Measurements from ENCODE around the gene ZNF275. TPM values are rescaled to one million over a fixed set of nuclear protein-coding genes. Genes with fewer than 3 reads are reported as not detected.

ZNF275 gene
- total and polyA plus RNA-seq, 4 donors, result 6.2 to 13.9 (median 8.6) TPM

GRCh38 chrX:153351981-153352380, 18.0 kb downstream of the ZNF275 start (continued):
- TF ChIP-seq REST (IDR thresholded peaks at IDR 0.05) (no peak), GABPA (IDR thresholded peaks at IDR 0.05 in 1 of 2, conservative IDR thresholded peaks at IDR 0.05 in 1 of 2) (no peak)

GRCh38 chrX:153352858-153353257, 18.9 kb downstream of the ZNF275 start:
- Histone ChIP-seq H3K4me3 (ENCODE audit: low read depth in 1 of 3, low read length in 3 of 3) (no peak overlapping the region), H3K4me1 (ENCODE audit: control insufficient read depth in 4 of 4, insufficient read depth in 4 of 4, low read length in 3 of 4) (peaks cover 0 to 2% (median 0%) of the 10 kb centered on the region in 4 donors), H3K36me3 (ENCODE audit: control insufficient read depth in 4 of 4, insufficient read depth in 3 of 4, low read depth in 1 of 4, low read length in 3 of 4) (peaks cover 0 to 14% (median 6%) of the 10 kb centered on the region in 4 donors), H3K9me3 (ENCODE audit: control insufficient read depth in 4 of 4, low read length in 3 of 4) (no peaks in the 10 kb centered on the region), H3K9ac (ENCODE audit: low read depth in 1 of 2, low read length in 2 of 2) (no peak overlapping the region), H3K27me3 (ENCODE audit: control insufficient read depth in 4 of 4, insufficient read depth in 4 of 4, low read length in 3 of 4) (no peaks in the 10 kb centered on the region), H3K27ac (ENCODE audit: low read depth in 1 of 2, low read length in 2 of 2) (no peak overlapping the region)
- 88% methylated on average over 3 of the region's 3 CpGs for WGBS
- no peak for DNase-seq (ENCODE audit: low spot score)
- TF ChIP-seq EGR1 (IDR thresholded peaks at IDR 0.05; ENCODE audit: low read depth in 2 of 2) (no peak), JUND (IDR thresholded peaks at IDR 0.05) (no peak), SP1 (IDR thresholded peaks at IDR 0.05) (no peak), HNF4A (conservative IDR thresholded peaks at IDR 0.05) (no peak), GABPA (IDR thresholded peaks at IDR 0.05 in 1 of 2, conservative IDR thresholded peaks at IDR 0.05 in 1 of 2) (no peak), HNF4G (IDR thresholded peaks at IDR 0.05) (no peak), FOXA1 (IDR thresholded peaks at IDR 0.05) (no peak), RXRA (IDR thresholded peaks at IDR 0.05) (no peak), ATF3 (IDR thresholded peaks at IDR 0.05) (no peak), CTCF (IDR thresholded peaks at IDR 0.05; ENCODE audit: low read depth, low read length, missing input control) (no peak), TAF1 (conservative IDR thresholded peaks at IDR 0.05) (no peak)

- no peak for DNase-seq (ENCODE audit: low spot score)
- no peak overlapping the region for H3K4me3 ChIP-seq (ENCODE audit: low read depth in 1 of 3, low read length in 3 of 3)
- peaks cover 0 to 11% (median 5%) of the 10 kb centered on the region in 4 donors for H3K36me3 ChIP-seq (ENCODE audit: control insufficient read depth in 4 of 4, insufficient read depth in 3 of 4, low read depth in 1 of 4, low read length in 3 of 4)
- H3K9me3 ChIP-seq (ENCODE audit: control insufficient read depth in 4 of 4, low read length in 3 of 4), result no peaks in the 10 kb centered on the region
- H3K4me1 ChIP-seq (ENCODE audit: control insufficient read depth in 4 of 4, insufficient read depth in 4 of 4, low read length in 3 of 4), result peaks cover 0 to 2% (median 0%) of the 10 kb centered on the region in 4 donors
- no peak overlapping the region for H3K9ac ChIP-seq (ENCODE audit: low read depth in 1 of 2, low read length in 2 of 2)
- no peak overlapping the region for H3K27ac ChIP-seq (ENCODE audit: low read depth in 1 of 2, low read length in 2 of 2)
- 72% methylated on average over 12 of the region's 12 CpGs for WGBS
- H3K27me3 ChIP-seq (ENCODE audit: control insufficient read depth in 4 of 4, insufficient read depth in 4 of 4, low read length in 3 of 4), result no peaks in the 10 kb centered on the region
- TF ChIP-seq REST (IDR thresholded peaks at IDR 0.05) (no peak), RAD21 (IDR thresholded peaks at IDR 0.05) (peak in 1 of 2 donors; percentile 17)
These were observed 19.5 kb downstream of the ZNF275 start for GRCh38 chrX:153353416-153353815.

All from liver (tissue), 9 donors.